ENCODE measurements around the gene MSMB.
"Not testable (repeated sequence)": the region's sequence is repeated elsewhere in the genome, so short reads cannot be mapped to it uniquely, and the experiment has no call there.

MSMB gene

DNA sequence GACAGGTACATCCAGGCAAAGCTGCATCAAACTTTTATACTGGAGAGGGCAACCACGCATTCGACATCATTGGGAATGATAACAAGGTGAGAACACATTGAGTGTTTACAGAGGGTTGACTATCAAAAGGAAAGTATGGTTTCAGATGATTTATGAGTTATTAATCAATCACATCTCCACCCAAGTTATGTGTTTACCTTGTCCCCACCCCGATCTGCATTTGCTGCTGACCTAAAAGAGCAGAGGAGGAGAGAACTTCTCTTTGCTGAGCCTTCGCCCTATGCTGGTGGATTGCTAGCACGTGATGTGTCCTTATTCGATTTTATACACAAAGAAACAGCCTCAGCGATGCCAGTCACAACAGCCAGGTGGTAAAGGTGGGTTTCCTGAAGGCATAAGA is at the start of gene MSMB:
Gene MSMB (minus strand): TSS at position 9 of the 400 bp plus-strand sequence. CDS start 32 bp downstream, outside the sequence.
- no peak for DNase-seq (ENCODE audit: low spot score)

GRCh38 chr10:46094931-46095750 is 49.1 kb upstream of the MSMB start:
- no peak for DNase-seq (ENCODE audit: low spot score)

GRCh38 chr10:46094197-46094500 is 48.1 kb upstream of the MSMB start:
- no peak for DNase-seq (ENCODE audit: low spot score)

DNA sequence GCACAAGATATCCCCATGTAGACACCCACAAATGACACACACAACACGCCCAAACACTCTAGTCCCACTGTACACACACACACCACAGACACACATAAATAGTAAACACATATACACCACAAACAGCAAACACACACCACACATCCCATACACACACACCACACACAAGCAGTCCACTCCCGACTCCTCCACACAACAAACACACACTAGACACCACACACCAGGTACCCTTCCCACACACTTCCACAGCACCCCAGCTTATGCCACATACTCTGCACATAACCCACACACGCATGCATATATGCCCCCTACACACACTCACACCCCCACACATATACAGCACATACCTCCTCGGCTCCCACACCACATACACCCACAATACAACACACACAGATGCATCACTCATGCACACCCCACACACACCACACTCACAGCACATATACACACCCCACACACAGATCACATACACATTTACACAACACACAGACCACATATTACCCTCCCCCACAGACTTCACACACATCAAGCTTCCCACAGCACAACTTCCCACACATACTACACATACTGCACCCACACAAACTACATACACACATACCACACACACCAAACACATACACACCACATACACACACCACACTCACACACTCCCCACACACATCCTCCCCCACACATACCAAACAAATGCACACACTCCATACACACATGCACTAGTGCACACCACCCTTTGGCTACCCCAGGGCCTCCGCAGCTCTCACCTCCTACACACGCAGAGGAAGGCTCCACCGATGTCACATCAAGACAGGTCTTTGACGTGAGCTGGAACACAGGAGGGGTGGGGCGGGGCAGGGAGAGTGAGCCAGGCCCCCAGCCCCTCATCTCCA is 47.5 kb upstream of the MSMB start:
- not testable (repeated sequence) for DNase-seq (ENCODE audit: low spot score)

DNA sequence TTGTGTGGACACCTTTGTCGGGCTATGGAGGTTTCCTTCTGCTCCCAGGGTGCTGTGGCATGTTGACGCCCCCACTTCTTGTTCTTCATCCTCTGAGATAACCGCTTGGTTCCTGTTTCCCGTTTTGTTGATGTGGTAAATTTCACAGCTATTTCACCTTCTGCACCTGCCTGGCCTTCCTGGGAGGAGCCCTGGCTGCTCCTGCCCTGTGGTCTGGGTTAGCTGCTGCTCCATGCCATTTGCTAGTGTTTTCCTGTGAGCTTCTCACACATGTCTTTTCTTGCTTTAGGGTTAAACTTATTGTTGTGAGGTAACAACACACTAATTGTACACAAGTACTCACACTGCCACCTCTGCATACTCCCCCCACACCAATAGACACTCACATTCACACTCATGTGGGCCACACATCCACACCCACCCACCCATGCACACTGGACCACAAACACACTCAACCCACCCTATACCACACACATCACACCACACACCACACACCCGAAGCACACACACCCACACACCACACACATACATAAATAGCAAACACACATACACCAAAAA is 46.5 kb upstream of the MSMB start:
- DNase-seq (ENCODE audit: low spot score) = no peak

- no peak for DNase-seq (ENCODE audit: low spot score)
Observed at GRCh38 chr10:46091828-46092523, 45.9 kb upstream of the MSMB start.

- DNase-seq (ENCODE audit: low spot score) = no peak
Observed at GRCh38 chr10:46091080-46091827, 45.2 kb upstream of the MSMB start.

GRCh38 chr10:46090258-46090812 is 44.3 kb upstream of the MSMB start:
- no peak for DNase-seq (ENCODE audit: low spot score)

GRCh38 chr10:46087381-46087780 is 41.3 kb upstream of the MSMB start:
- not testable (repeated sequence) for DNase-seq (ENCODE audit: low spot score)

DNA sequence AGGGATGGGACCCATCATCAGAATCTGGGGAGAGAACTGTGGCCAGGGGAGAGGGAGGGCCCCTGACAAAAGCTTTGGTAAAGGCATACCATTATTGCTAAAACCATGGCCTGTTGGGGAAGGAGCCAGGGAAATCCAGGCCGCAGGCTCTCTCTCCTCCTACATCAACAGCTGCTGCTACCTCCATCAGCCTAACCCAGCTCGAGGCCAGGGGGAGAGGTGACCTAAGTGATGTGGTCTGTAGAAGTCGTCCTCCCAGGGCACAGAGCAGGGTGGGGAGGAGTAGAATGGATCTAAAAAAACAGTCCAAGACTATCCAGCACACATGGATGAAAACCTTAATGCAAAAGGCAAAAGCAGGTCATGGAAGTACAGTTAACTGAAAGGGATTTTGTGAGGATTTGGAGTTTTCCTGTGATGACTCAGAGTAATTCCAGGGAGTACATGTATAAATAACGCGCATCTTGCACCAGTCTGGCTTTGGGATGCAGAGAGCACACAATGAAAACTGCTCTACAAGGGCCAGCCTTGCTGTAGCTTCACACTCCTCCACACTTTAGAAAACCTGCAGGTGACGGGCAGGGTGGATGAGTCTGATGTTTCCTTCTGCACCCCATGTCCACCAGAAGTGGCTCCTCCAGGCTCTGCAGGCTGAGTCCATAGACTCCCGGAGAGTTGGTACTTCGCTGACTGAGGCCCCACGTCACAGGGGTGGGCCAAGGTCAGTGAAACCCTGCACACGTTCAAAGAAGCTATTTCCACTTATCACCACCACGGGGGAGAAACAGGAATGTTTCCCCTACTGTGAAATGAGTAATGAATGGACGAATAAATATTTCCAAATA is 38.5 kb upstream of the MSMB start:
- DNase-seq (ENCODE audit: low spot score) = no peak

DNA sequence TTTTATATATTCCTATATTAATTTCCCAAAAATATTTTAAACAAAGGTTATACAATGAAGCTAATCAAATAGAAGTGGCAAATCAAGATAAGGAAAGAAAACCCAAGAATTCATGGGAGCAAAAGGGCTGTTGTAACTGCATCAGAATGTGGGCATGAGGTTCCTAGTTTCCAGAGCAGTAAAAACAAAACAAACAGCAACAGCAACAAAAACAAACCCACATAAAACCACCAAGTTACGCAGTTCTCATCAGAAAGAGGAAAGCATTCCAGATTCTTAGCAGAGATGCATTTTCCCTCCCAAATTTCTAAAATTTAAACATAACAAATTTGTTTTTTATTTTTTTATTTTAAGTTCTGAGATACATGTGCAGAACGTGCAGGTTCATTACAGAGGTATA is 34.8 kb upstream of the MSMB start:
- no peak for DNase-seq (ENCODE audit: low spot score)

GRCh38 chr10:46079831-46080585 is 33.9 kb upstream of the MSMB start:
- no peak for DNase-seq (ENCODE audit: low spot score)

GRCh38 chr10:46077731-46078413 is 31.8 kb upstream of the MSMB start:
- DNase-seq (ENCODE audit: low spot score) = no peak

DNA sequence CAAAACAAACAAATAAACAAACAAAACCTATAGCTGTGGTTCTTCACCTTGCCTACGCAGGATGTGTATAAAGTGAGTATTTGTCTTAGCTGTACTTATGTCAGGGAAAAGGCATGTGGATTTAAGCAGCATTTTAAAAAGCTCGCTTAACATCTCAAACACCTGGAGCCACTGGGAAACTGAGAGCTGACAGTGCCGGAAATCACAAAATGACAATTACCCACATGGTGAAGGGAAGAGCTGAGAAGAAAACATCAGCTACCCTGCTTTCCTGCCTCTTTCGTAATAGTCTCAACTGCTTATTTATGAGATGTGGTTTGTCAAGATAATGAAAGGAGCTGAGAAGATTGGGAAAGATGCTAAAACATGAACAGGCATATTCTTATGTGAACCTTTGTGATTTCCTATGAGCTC is 31.1 kb upstream of the MSMB start:
- no peak for DNase-seq (ENCODE audit: low spot score)

GRCh38 chr10:46075869-46076268 is 29.8 kb upstream of the MSMB start:
- no peak for DNase-seq (ENCODE audit: low spot score)

DNA sequence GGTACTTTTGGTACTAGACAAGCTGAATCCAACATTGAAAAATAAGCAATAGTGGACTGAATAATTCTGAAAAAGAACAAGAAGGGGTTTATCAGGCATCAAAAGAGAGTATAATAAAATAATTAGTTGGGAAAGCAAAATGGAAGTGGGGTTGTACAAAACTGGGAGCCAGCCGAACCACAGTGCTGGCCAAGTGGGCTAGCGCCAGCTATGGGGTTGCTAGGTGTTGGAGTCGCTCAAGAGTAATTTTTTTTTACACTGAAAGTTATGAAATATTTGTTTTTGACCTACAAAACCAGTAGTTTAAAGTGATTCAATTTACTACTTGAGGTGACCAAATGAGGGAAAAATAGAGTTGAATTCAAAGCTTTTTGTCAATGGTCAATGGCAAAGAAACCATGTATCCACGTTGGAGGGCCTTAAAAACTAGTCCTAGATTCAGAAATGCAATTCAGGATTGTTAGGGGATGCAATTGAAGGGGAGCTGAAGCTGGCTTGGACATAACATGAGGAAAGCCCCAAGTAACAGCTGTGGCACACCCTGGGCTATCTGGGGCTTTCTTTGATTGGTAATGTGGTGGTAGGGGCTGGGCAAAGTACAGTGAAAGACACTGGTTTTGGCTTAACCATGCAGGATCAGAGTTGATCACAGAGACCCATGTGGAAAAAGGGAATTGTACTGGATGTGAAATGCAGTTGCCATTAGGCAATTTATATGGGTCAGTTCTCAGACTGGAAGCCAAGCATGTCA is 28.3 kb upstream of the MSMB start:
- no peak for DNase-seq (ENCODE audit: low spot score)

DNA sequence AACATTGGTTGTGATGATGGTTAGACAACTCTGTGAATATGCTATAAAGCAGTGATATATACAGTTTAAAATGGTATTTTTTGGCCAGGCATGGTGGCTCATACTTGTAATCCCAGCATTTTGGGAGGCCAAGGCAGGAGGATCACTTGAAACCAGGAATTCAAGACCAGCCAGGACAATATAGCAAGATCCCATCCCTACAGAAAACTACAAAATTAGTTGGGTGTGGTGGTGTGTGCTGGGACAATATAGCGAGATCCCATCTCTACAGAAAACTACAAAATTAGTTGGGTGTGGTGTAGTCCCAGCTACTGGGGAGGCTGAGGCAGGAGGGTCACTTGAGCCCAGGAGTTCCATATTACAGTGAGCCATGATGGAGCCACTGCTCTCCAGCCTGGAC is 27.5 kb upstream of the MSMB start:
- no peak for DNase-seq (ENCODE audit: low spot score)

GRCh38 chr10:46070749-46071148 is 24.7 kb upstream of the MSMB start:
- DNase-seq (ENCODE audit: low spot score) = no peak

Measured in hematopoietic multipotent progenitor cell treated with erythropoietin and hydrocortisone succinate and interleukin-3 and kit ligand, for 17 days (in vitro differentiated cells).